Subcutaneous adipose tissue (tissue), 4 donors: ENCODE data around the gene MAN1A1. TPM values are rescaled to one million over a fixed set of nuclear protein-coding genes. Genes with fewer than 3 reads are reported as not detected.

Experiments
- total RNA-seq, 4 donors: library from RNA; depleted of rRNA; stranded (reverse); fragments of >200 nt; gene quantifications; one replicate each; pipeline ENCODE4 v1.1.0, GENCODE V29; 2016
- TF ChIP-seq, protein P1 (sequence below): fragments of 450-650 bp; IDR thresholded peaks from one replicate; pipeline ENCODE4 v1.5.1; 2016; ENCODE audit warnings: low read depth, mild to moderate bottlenecking, control low read depth, antibody characterized with exemption, moderate library complexity

Gene MAN1A1
- total RNA-seq, 4 donors from 2014 or later = 268 to 470 (median 387) TPM

DNA sequence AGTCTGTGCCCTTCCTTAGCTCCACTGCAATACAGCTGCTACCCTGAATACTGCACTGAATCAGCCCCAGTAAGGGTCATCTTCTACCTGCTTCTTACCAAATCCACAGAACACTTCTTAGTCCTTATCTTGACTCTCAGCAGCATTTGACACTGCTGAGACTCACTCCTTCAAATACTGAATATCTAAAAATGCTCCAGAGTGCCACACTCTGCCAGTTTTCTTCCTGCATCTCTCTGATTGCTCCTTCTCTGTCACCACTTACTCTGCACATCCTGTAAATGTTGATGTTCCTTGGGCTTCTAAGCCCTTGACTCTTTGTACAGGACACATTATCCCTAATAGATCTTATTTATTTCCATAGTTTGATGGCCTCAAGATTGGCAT, 19.8 kb downstream of the MAN1A1 start:
- TF ChIP-seq, protein P1, sequence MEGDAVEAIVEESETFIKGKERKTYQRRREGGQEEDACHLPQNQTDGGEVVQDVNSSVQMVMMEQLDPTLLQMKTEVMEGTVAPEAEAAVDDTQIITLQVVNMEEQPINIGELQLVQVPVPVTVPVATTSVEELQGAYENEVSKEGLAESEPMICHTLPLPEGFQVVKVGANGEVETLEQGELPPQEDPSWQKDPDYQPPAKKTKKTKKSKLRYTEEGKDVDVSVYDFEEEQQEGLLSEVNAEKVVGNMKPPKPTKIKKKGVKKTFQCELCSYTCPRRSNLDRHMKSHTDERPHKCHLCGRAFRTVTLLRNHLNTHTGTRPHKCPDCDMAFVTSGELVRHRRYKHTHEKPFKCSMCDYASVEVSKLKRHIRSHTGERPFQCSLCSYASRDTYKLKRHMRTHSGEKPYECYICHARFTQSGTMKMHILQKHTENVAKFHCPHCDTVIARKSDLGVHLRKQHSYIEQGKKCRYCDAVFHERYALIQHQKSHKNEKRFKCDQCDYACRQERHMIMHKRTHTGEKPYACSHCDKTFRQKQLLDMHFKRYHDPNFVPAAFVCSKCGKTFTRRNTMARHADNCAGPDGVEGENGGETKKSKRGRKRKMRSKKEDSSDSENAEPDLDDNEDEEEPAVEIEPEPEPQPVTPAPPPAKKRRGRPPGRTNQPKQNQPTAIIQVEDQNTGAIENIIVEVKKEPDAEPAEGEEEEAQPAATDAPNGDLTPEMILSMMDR = no peak

DNA sequence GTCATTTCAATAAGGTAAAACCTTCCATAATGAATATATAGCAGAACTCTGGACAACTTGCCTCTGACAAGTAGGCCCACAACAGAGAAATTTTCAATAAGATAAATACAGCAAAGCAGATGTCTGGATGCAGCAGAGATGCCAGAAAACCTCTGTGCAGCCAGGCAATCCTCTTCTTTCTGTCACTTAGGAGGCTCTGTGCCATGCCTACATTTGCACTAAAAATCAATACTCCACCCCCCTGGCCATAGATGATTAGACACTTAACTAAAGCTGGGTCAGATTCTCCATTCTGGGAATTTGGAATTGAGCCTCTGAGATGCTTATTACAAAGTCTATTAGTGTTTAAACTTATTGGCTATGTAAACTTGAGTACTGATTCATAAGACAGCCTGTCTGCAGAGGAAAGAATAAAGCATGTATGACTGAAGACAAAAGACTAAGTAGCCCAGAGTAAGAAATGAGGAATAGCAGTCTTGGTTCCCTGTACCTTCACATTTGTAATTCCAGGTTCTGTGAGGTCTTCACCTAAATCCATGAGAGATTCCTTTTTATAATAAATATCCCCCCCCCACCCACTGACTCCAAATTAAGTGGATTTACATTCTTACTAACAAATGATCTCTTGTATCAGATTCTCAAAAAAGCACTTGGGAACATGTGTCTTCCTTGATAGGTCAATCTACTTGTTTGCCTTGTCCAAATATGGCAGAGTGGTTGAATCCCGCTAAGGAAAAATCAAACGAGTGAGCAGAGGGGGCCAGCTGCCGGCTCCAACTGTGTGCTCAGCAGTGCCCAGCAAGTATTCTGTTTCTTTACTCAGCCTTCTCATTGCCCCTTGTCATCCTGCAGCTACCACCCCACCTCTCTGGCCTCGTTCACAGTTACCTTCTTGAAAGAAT, 20.4 kb downstream of the MAN1A1 start:
- TF ChIP-seq, protein P1 = no peak

DNA sequence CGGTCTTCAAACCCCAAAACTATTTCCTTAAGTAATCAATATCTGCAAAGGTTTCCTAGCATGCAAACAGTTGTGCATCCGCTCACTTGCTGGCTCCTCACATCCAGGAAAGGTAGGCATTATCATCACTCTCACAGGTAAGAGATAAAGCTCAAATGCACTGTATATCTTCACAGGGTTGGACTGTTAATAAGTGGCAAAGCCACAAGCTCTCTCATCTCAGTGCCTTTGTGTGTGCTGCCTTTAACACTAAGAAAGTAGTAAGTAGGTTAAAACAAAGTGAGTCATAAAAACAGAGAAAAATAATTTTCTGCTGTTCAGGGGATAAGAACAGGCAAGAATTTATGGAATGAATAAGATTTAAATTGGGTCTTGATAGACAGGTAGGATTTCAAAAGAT, 21.3 kb downstream of the MAN1A1 start:
- TF ChIP-seq, protein P1 = no peak

DNA sequence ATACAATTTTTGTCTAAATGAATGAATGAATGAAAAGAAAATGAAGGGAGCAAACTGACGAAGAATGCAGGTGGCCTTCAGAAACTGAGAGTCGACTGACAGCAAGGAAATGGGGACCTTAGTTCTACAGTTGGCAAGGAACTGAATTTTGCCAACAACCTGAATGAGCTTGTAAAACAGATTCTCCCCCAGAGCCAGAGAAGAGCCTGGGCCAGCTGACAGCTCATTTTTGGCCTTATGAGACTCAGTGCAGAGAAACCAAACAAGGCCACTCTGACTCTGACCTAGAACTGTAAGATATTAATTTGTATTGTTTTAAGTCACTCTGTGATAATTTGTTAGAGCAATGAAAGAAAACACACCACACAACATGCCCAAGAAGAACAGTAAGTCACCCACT, 21.8 kb downstream of the MAN1A1 start:
- TF ChIP-seq, protein P1 = no peak

DNA sequence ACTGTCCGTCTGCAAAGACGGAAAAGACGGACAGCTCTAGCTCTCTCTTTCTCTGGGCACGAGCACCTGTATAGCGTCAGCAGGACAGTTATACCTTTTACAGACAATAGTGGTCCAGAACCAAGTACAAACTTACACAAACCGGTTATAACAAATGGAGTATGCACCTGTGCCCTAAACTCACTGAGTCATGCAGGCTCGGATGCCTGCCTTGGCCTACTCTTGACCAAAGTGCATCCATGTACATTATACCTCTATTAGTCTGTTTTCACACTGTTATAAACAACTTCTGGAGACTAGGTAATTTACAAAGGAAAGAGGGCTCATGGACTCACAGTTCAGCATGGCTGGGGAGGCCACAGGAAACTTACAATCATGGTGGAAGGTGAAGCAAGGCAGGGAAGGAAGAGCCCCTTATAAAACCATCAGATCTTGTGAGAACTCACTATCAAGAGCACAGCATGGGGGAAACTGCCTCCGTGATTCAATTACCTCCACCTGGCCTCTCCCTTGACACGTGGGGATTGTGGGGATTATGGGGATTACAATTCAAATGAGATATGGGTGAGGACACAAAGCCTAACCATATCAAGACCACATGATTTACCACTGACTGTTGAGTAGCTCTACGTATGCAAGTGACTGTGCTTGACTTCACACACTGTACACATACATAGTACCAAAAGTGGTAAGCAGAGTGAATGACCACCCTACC, 23.1 kb downstream of the MAN1A1 start:
- TF ChIP-seq, protein P1 = no peak

DNA sequence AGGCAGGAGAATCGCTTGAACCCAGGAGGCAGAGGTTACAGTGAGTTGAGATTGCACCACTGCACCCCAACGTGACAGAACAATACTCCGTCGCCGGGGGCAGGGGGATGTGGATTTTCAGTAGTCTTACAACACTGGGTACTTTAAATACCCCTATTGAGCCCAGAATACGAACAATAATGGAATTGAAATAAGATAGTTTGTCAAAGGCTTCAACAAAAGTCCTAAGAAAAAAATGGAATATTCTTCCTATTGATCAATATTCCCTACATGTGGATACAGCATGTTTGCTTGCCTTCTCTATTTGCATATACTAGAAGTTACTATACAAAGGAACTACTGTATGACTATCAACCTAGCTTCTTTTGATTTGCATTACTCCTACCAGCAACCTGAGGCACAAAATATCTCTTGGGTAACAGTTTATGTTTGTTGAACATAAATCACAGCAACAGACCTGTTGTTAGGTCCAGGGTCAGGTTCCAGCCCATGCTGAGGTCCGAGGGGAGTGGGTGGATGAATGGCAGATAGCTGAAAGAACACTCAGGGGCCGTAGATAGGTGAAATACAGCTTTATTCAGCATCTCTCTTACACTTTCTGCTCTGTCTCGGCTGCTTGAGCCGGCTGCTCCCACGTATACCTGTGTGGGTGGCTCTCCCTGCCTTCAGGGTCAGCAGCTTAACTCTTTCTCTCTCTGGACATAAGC, 23.8 kb downstream of the MAN1A1 start:
- TF ChIP-seq, protein P1 = no peak

DNA sequence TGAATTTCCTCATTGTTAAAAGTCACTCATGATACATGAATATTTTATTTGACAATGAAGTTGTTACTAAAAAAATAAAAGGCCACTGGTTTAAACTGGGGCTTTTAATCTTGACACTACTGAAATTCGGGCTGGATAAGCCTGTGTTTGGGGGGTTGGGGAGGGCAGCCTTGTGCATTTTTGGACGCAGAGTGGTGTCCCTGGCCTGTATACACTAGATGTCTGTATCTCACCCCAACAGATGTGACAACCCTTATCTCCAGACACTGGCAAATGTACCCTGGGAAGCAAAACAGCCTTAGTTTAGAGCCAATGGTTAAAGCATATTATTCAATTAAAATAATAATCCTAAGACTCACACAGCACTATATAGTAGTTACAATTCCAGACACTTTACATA, 24.8 kb downstream of the MAN1A1 start:
- TF ChIP-seq, protein P1 = no peak
